Measurements from ENCODE around the gene CACNB4.
"Not testable (repeated sequence)": the region's sequence is repeated elsewhere in the genome, so short reads cannot be mapped to it uniquely, and the experiment has no call there.

CACNB4 gene

DNA sequence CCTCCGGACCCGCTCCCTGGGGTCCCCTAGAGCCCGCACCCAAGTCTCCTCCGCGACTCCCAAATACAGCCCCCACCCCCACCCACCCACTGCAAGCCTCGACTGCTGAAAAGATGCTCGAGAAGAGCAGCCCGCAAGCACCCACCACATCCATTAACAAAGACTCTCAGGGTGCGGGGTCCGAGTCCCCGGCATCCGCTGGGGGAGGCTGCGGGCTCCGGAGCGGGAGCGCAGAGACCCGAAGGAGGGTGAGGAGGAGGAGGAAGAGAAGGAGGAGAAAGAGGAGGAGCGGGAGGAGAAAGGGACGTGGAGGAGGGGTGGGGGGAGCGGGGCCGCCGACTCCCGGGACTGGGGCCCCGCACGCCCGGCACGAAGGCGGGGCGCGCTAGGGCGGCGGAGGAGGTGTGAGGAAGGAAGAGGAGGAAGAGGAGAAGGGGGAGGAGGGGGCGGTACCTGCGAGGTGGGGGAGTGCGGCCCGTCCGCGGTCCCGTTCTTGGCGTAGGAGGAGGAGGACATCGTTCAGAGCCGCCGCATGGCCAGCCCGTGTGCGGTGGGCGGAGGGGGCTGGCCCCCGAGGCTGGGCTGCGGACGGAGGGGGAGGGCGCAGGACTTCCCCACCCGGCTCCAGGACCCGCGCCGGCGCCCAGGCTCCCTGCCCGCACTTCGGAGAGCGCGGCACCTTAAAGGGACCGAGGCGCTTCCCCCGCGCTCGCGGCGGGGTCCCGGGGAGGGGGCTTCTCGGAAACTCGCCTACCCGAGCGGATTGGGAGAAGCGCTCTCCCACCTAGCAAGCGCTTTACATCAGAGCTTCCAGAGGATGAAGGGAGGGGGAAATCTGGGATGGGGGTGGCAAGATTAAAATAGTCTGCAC lies at the start of gene CACNB4:
TSS of gene CACNB4 (minus strand) at position 549 of the 871 bp plus-strand sequence.
- DNase-seq, result no peak

DNA sequence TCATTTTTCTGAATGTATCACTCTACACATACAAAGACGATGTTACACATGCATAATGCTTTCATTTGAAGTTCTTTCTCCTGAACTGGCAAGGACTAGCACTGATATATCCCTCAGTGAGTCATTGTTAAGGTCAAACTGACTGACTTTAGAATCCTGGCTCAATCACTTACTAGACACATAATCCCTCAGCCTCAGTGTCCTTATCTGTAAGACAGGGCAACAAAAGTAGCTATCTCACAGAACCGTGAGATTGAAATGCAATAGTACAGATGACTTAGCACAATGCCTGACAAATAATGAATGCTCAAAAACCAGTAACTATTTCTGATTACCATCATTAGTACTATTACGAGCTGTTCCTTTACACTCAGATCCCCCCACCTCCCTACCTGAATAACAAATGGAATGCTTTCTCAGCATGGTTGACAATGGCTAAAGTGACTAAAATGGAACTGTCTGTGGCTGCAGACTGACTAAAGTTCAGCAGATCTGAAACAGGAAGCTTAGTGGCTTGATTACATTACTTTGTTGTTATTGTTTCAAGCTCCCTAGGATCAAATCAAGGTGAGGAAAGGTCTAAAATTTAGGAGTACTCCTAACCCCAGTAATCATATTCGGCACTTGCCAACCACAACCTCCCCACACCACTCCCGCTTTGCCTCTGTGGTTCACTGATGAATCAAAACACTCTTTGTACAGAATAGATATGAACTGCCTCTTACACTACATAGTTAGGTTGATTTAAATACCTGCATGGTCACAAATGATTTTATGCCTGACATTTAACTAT lies 35.8 kb upstream of the CACNB4 start:
- no peak for DNase-seq

DNA sequence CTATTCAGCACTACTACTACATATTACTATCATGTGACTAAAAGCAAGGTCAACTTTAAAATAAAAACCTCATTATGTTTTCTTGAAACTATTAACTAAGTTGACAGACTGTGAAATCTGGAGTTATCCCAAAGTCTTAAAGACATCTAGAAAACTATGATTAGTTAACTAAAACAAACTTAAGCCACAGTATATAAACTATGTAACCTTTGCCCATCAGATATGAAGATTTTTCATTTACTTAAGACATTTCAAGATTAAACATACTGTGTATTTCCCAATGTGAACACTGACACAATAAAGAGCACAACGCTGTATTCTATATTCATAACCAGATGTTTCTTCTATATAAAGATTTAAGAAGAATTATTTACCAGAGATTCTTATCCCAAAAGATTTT lies 33.5 kb upstream of the CACNB4 start:
- DNase-seq, result no peak

DNA sequence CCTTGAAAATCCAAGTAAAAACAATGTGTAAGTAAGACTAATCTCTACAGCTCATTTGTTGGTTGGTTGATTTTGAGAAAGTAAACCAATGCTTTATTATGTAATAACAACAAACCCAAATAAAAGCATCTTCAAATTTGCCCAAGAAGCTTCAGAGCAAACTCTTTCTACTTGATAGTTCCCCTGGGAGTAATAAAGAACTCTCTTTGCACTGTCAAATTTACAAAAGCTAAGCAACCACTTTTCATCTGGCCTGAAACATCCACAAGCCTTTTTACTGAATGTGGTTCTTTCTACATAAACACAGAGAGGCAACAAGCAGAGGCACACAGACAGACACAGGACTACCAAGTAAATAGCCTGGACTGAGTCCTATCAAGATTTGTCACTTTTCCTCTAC lies 28.8 kb upstream of the CACNB4 start:
- no peak for DNase-seq

DNA sequence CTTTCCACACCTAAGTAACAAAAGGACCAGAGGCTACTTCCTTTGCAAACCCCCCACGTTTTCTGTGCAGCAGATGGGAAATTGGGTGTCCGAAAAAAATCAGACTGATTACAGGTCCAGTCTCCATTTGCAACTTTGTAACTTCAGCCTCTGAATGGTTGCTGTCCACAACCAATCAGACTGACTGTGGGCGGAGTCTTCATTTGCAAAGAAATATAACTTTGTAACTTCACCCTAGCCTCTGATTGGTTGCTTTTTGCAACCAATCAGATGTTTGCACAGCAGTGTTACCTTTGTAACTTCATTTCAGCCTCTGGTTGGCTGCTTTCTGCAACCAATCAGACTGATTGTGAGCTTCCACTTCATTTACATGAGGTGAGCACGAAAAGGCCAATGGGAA lies 27.8 kb upstream of the CACNB4 start:
- DNase-seq, result no peak

GRCh38 chr2:152122161-152122560 lies 23.3 kb upstream of the CACNB4 start:
- DNase-seq, result no peak

GRCh38 chr2:152120430-152120829 lies 21.6 kb upstream of the CACNB4 start:
- no peak for DNase-seq

DNA sequence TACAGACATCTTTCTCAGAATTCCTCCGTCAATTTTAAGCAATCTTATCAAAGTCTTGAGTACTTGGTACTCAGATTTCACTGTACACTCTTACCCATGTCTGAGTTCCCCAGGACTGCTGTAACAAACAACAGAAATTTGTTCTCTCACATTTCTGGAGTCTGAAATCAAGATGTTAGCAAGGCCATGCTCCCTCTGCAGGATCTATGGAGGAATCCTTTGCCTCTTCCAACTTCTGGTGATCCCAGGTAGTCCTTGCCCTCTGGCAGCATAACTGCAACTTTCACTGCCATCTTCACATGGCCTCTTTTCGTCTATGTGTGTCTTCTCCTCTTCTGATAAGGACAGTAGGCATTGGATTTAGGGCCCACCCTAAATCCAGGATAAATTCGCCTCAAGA lies 17.1 kb upstream of the CACNB4 start:
- no peak for DNase-seq

GRCh38 chr2:152114366-152114765 lies 15.5 kb upstream of the CACNB4 start:
- no peak for DNase-seq

- DNase-seq, result not testable (repeated sequence)
Measured at GRCh38 chr2:152107140-152107539, 8.3 kb upstream of the CACNB4 start.

- DNase-seq, result no peak
Measured at GRCh38 chr2:152106464-152106863, 7.6 kb upstream of the CACNB4 start.

DNA sequence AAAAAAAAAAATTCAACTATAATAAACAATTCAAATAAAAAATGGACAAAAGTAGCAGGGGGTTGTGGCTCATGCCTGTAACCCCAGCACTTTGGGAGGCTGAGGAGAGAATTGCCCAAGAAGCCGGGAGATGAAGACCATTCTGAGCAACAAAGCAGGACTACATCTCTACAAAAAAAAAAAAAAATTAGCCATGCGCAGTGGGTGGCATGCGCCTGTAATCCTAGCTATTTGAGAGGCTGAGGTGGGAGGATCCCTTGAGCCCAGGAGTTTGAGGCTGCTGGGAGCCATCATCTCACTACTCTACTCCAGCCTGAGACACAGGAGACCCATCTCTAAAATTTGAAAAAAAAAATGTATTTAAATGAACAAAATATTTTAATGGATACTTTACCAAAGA lies 4.4 kb upstream of the CACNB4 start:
- no peak for DNase-seq

GRCh38 chr2:152100961-152101360 lies 2.1 kb upstream of the CACNB4 start:
- DNase-seq, result no peak

DNA sequence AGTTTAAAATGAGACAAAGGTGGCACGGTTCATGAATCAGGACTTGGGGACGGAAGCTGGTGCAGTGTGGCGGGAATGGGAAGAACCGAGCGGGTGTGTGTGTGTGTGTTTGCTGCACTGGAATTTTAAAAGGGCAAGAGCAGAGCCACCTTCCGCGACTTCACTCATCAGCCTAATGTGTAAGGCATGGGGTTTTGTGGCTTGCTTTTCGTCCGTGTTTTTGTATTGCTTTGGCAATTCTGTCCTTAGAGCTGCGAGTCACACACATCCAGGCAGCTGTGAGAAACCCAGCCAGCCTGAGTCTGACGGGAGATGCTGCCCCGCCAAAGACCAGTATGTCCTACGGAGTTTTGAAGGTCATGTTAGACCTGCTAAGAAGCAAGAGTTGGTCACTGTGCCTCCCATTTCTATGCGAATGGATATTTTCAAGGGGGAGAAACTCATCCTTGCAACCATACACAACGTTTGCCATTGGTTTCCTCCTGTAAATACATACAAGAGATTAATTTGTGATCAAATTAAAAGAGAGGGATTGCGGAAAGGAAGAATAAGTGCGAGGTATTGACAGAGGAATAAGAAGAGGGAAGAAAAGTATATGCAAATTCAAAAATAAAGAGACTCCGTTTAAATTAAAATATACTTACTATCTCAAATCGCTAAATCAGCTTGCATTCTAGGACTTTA lies 665 bp upstream of the CACNB4 start:
- DNase-seq, result no peak

DNA sequence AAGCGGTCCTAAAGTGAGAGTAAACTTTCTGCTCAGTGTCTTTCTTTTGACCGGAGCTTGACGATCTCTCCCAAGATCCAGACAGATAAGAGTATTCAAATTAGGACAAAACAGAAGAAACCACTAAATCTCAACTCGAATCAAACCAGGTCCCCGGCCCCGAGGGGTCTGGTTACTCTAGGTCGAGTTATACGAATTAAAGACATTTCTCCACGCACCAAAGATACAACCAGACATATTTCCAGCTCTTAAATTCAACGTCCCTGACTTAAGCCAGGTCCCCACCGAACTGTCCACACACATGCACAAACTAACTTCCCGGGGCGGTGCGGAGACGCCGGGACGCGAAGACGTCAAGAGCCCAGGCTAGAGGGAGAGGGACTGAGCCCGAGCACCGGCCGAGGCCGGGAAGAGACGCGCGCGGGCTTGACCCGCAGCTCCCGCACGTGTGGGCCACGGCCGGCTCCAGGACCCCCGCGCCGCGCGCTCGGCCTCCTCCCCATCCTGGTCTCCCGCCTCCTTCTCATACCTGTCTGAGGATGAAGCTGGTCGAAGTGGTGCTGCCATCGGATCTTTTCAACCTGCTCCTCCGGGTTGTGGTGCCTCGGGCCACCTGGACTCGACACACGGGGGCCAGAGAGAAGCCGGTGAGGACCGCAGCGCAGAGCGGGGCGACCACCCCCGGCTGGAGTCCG lies 896 bp downstream of the CACNB4 start:
- no peak for DNase-seq

GRCh38 chr2:152097290-152097800 lies 1.5 kb downstream of the CACNB4 start:
- DNase-seq, result peak; percentile 9

DNA sequence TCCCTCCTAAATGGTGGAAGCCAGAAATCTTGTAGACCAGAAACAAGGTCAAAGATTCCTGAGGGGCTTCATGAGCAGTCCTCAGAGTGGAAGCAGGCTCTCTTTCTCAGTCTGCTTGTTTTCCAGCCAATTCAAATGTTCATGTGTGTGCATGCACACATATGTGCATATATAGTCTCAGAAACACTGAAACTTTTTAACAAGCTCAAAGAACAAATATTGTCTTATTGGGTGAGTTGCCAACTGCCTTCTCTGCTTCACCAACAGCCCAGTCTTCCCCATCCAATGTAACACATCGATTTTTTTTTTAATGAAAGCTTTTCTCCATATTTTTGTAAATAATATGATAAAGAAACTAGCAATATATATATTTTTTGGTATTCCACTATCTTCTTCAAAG lies 3.7 kb downstream of the CACNB4 start:
- DNase-seq, result no peak

GRCh38 chr2:152094014-152094413 lies 4.8 kb downstream of the CACNB4 start:
- no peak for DNase-seq

DNA sequence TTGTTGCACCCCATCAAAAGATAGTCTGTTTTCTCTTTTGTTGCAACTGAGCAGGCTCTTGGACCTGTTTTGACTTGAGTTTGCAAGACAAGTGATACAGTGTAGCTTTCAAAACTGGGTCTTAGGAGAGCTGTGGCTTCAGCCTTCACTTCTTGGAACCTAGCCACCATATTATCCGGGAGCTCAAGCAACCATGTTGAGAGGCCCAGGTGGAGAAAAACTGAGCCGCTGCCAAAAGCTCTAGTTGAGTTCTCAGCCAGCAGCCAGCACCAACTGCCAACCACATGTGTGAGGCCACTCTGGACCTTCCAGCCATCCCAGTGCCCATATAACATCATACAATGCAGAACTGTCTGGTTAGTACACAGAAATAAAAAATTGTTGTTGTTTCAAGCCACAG lies 5.4 kb downstream of the CACNB4 start:
- no peak for DNase-seq

DNA sequence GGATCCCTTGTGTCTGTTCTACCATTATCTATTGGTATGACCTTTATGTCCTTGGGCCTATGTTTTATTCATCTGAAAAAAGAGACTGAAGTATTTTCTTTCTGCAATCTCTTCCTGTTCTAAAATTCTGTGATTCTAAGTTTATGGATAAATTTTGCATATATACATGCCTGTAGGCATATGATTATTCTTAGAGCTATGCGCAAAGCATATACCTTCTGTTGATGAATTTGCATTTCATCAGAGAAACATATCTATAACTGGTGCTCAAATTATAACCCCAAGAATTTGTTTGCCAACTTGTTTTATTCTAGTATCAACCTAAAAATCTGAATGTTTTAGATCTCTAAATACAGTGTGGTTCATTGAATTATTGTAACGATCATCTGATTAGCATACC lies 6.7 kb downstream of the CACNB4 start:
- no peak for DNase-seq

- not testable (repeated sequence) for DNase-seq
Measured at GRCh38 chr2:152090726-152091125, 8.1 kb downstream of the CACNB4 start.

- no peak for DNase-seq
Measured at GRCh38 chr2:152089238-152089637, 9.6 kb downstream of the CACNB4 start.

DNA sequence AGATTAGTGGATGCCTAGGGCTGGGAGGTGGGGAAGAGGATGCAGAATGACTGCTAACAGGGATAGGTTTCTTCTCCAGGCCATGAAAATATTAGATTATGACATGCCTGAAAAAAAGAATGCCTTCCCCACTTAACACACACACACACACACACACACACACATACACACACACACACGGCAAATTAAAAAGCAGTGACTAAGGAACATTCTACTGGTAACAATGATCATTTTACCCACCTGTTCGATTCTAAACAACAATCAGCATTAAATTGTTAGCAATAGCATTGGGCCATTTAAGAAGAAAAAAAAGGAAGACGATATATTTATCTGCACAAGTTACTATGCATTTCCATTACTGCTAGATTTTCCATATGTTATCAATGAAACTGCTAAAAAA lies 10.8 kb downstream of the CACNB4 start:
- DNase-seq, result no peak

All from NCI-H510A treated with DMSO at 0.1 percent for 48 hours (cell line).